Stimulated activated naive CD8-positive, alpha-beta T cell treated with anti-CD3 and anti-CD28 coated beads, Interleukin-15, Interleukin-2, amounts not matched to agents 100 U/mL and 50 U/mL, for 24 hours (primary cell): ENCODE data around the gene EMX1.

ENCODE experiments used
- ATAC-seq: fragments of 150-1000 bp; cut with Tn5 transposase; one replicate; pipeline ENCODE4 v1.10.0; 2021
- DNase-seq: peaks from one replicate; pipeline ENCODE4 v3.0.0; 2021

Gene EMX1

GRCh38 chr2:72980535-72981217 is 63.4 kb downstream of the EMX1 start:
- ATAC-seq (no peak), DNase-seq (no peak)

GRCh38 chr2:72981536-72981935 is 64.2 kb downstream of the EMX1 start:
- DNase-seq: no peak

GRCh38 chr2:72982219-72982618 is 64.9 kb downstream of the EMX1 start:
- ATAC-seq: peak; percentile 17
- DNase-seq: no peak

More at GRCh38 chr2:72981536-72981935, 64.2 kb downstream of the EMX1 start:
- no peak for ATAC-seq

GRCh38 chr2:72982781-72983499 is 65.6 kb downstream of the EMX1 start:
- DNase-seq (no peak), ATAC-seq (no peak)

- DNase-seq (no peak), ATAC-seq (no peak)
These were observed 66.3 kb downstream of the EMX1 start for GRCh38 chr2:72983500-72984161.

GRCh38 chr2:72984172-72984671 is 66.9 kb downstream of the EMX1 start:
- ATAC-seq (no peak), DNase-seq (no peak)
